Measurements from ENCODE around the gene RALB.
A peak's percentile ranks its signal among the peaks of the same experiment; 100 is the strongest.

The RALB gene

GRCh38 chr2:120228503-120228902 lies 24.1 kb upstream of the RALB start:
- Histone ChIP-seq H3K36me3 (replicated peaks; ENCODE audit: insufficient read depth, low read length) (no peaks in the 10 kb centered on the region), H3K4me2 (ENCODE audit: low read depth, low read length) (no peak overlapping the region), H3K27ac (ENCODE audit: low read length) (no peak overlapping the region), H3K4me3 (ENCODE audit: low read length) (no peak overlapping the region), H3F3A (ENCODE audit: insufficient read depth, low read length) (peaks cover 25% of the 10 kb centered on the region), H2AFZ (ENCODE audit: low read length) (no peak overlapping the region), H3K9me2 (replicated peaks; ENCODE audit: insufficient read depth, low read length) (no peaks in the 10 kb centered on the region), H3K9me3 (replicated peaks; ENCODE audit: insufficient read depth, low read length) (no peaks in the 10 kb centered on the region), H3K4me1 (ENCODE audit: low read length) (peaks cover 19% of the 10 kb centered on the region), H4K20me1 (ENCODE audit: insufficient read depth, low read length) (no peaks in the 10 kb centered on the region), H3K27me3 (replicated peaks; ENCODE audit: insufficient read depth, low read length) (no peaks in the 10 kb centered on the region), H3K79me2 (ENCODE audit: low read length) (peaks cover 20% of the 10 kb centered on the region), H3K9ac (ENCODE audit: low read length) (no peak overlapping the region)
- peak; percentile 11; the same call in 1 of the 2 replicates for TF ChIP-seq CTCF (IDR thresholded peaks at IDR 0.05; ENCODE audit: low read length)
- TF ChIP-seq EZH2 (optimal IDR thresholded peaks at IDR 0.05; ENCODE audit: low read depth, low read length) = no peak
- no peak for DNase-seq

GRCh38 chr2:120229341-120229740 lies 23.3 kb upstream of the RALB start:
- Histone ChIP-seq H3K27ac (ENCODE audit: low read length) (no peak overlapping the region), H2AFZ (ENCODE audit: low read length) (no peak overlapping the region), H3K27me3 (replicated peaks; ENCODE audit: insufficient read depth, low read length) (no peaks in the 10 kb centered on the region), H3K36me3 (replicated peaks; ENCODE audit: insufficient read depth, low read length) (no peaks in the 10 kb centered on the region), H4K20me1 (ENCODE audit: insufficient read depth, low read length) (no peaks in the 10 kb centered on the region), H3K4me2 (ENCODE audit: low read depth, low read length) (no peak overlapping the region), H3K9me2 (replicated peaks; ENCODE audit: insufficient read depth, low read length) (no peaks in the 10 kb centered on the region), H3K9ac (ENCODE audit: low read length) (no peak overlapping the region), H3K4me3 (ENCODE audit: low read length) (no peak overlapping the region), H3K9me3 (replicated peaks; ENCODE audit: insufficient read depth, low read length) (no peaks in the 10 kb centered on the region), H3K79me2 (ENCODE audit: low read length) (peaks cover 20% of the 10 kb centered on the region), H3F3A (ENCODE audit: insufficient read depth, low read length) (peaks cover 25% of the 10 kb centered on the region), H3K4me1 (ENCODE audit: low read length) (peaks cover 15% of the 10 kb centered on the region)
- TF ChIP-seq EZH2phosphoT487 (IDR thresholded peaks at IDR 0.05; ENCODE audit: low read length) (no peak), CTCF (IDR thresholded peaks at IDR 0.05; ENCODE audit: low read length) (no peak), EZH2 (optimal IDR thresholded peaks at IDR 0.05; ENCODE audit: low read depth, low read length) (no peak)
- no peak for DNase-seq

- peaks cover 20% of the 10 kb centered on the region for H3K79me2 ChIP-seq (ENCODE audit: low read length)
- no peak for DNase-seq
- no peaks in the 10 kb centered on the region for H3K27me3 ChIP-seq (replicated peaks; ENCODE audit: insufficient read depth, low read length)
- H3K27ac ChIP-seq (ENCODE audit: low read length) = peak overlapping the region; percentile 96; the same call in 1 of the 2 replicates
- peaks cover 25% of the 10 kb centered on the region for H3F3A ChIP-seq (ENCODE audit: insufficient read depth, low read length)
- peak overlapping the region; percentile 65 for H2AFZ ChIP-seq (ENCODE audit: low read length)
- peak overlapping the region; percentile 72 for H3K4me3 ChIP-seq (ENCODE audit: low read length)
- peaks cover 15% of the 10 kb centered on the region for H3K4me1 ChIP-seq (ENCODE audit: low read length)
- TF ChIP-seq CTCF (IDR thresholded peaks at IDR 0.05; ENCODE audit: low read length) (no peak), EZH2phosphoT487 (IDR thresholded peaks at IDR 0.05; ENCODE audit: low read length) (no peak), EZH2 (optimal IDR thresholded peaks at IDR 0.05; ENCODE audit: low read depth, low read length) (no peak)
- no peaks in the 10 kb centered on the region for H3K36me3 ChIP-seq (replicated peaks; ENCODE audit: insufficient read depth, low read length)
- no peaks in the 10 kb centered on the region for H4K20me1 ChIP-seq (ENCODE audit: insufficient read depth, low read length)
- H3K9me3 ChIP-seq (replicated peaks; ENCODE audit: insufficient read depth, low read length) = no peaks in the 10 kb centered on the region
- peak overlapping the region; percentile 85 for H3K9ac ChIP-seq (ENCODE audit: low read length)
- peak overlapping the region; percentile 93 for H3K4me2 ChIP-seq (ENCODE audit: low read depth, low read length)
- no peaks in the 10 kb centered on the region for H3K9me2 ChIP-seq (replicated peaks; ENCODE audit: insufficient read depth, low read length)
Observed at GRCh38 chr2:120230515-120231471, 21.9 kb upstream of the RALB start.
